GM12878 (cell line): ENCODE measurements around the gene IGF2BP1. TPM values are rescaled to one million over a fixed set of nuclear protein-coding genes. Genes with fewer than 3 reads are reported as not detected.

Experiments
- ATAC-seq: fragments of 200-7000 bp; cut with Tn5 transposase; 3 replicates; pipeline ENCODE4 v1.9.1; 2020; ENCODE audit warnings: mild to moderate bottlenecking, moderate library complexity
- BruUV-seq: library from RNA; stranded (reverse); fragments of 400-500 nt; replicated peaks from 2 replicates; lab custom pipeline; 2021; lab: Mats Ljungman, UMichigan
- CTCF ChIA-PET: fragments of 300-600 bp; sonication (Branson Sonifier 250); formaldehyde crosslinking; extraction: SDS; loops from one replicate; lab custom pipeline; 2021; ENCODE audit warnings: inconsistent platforms; lab: Yijun Ruan, JAX
- POLR2A ChIA-PET: fragments of 350-600 bp; formaldehyde crosslinking; extraction: SDS; loops from one replicate; lab custom pipeline; 2021; ENCODE audit warnings: inconsistent platforms; lab: Charles Lee
- RAD21 ChIA-PET: fragments of 300-600 bp; sonication (Branson Sonifier 250); formaldehyde crosslinking; loops from one replicate; lab custom pipeline; 2023; ENCODE audit warnings: antibody characterized with exemption; ENCODE audit not compliant: unreplicated experiment; lab: Charles Lee
- SMC1A ChIA-PET: fragments of 300-600 bp; sonication (Branson Sonifier 250); formaldehyde crosslinking; loops from one replicate; lab custom pipeline; 2023; ENCODE audit not compliant: unreplicated experiment, uncharacterized antibody; lab: Charles Lee
- DNase-seq: peaks from one replicate; pipeline ENCODE4 v3.0.0-alpha.2; 2011; ENCODE audit warnings: low read depth, low spot score
- FAIRE-seq: peaks from 3 replicates; lab custom pipeline; 2011; peaks lifted over from hg19 to GRCh38; lab: Jason Lieb, UNC
- H2AFZ ChIP-seq: 2 replicates; pipeline ENCODE4 v1.6.0; 2011; ENCODE audit warnings: low read depth, low read length, control low read depth; ENCODE audit not compliant: control insufficient read depth
- H3K27ac ChIP-seq: 2 replicates; pipeline ENCODE4 v1.5.1; 2011; ENCODE audit warnings: control low read depth; ENCODE audit not compliant: control insufficient read depth, insufficient read depth
- H3K27me3 ChIP-seq, 2 experiments: replicated peaks in 1 of 2; 2 replicates each; pipeline versions ENCODE4 v1.6.0 to v1.6.1; 2011; ENCODE audit warnings: low read length in 1 of 2; ENCODE audit not compliant: control insufficient read depth in 2 of 2, insufficient read depth in 2 of 2
- H3K36me3 ChIP-seq, 2 experiments: 2 replicates each; pipeline ENCODE4 v1.5.1; 2011; ENCODE audit warnings: low read length in 1 of 2; ENCODE audit not compliant: control insufficient read depth in 2 of 2, insufficient read depth in 2 of 2
- H3K4me1 ChIP-seq: 2 replicates; pipeline ENCODE4 v1.6.1; 2011; ENCODE audit warnings: mild to moderate bottlenecking, low read length, moderate library complexity, mixed read lengths; ENCODE audit not compliant: control insufficient read depth, insufficient read depth
- H3K4me2 ChIP-seq: 2 replicates; pipeline ENCODE4 v1.6.0; 2011; ENCODE audit warnings: control low read depth; ENCODE audit not compliant: control insufficient read depth, insufficient read depth
- H3K4me3 ChIP-seq: fragments of 200-600 bp; sonication (generic); 2 replicates; pipeline ENCODE4 v1.5.1; 2016
- H3K79me2 ChIP-seq: 2 replicates; pipeline ENCODE4 v1.6.0; 2011; ENCODE audit warnings: low read length; ENCODE audit not compliant: control insufficient read depth, insufficient read depth
- H3K9ac ChIP-seq: 2 replicates; pipeline ENCODE4 v1.8.0; 2011; ENCODE audit warnings: low read length, control low read depth, mixed read lengths; ENCODE audit not compliant: control insufficient read depth, insufficient read depth
- H3K9me3 ChIP-seq: replicated peaks from 3 replicates; pipeline ENCODE4 v1.5.1; 2011; ENCODE audit warnings: mild to moderate bottlenecking, low read length; ENCODE audit not compliant: control insufficient read depth, insufficient read depth
- H4K20me1 ChIP-seq: 2 replicates; pipeline ENCODE4 v1.6.0; 2011; ENCODE audit not compliant: control insufficient read depth, insufficient read depth
- CHD4 ChIP-seq: fragments of 200-600 bp; sonication (generic); IDR thresholded peaks from 2 replicates; pipeline ENCODE4 v1.6.1; 2016; ENCODE audit warnings: mild to moderate bottlenecking
- CREM ChIP-seq: IDR thresholded peaks from 2 replicates; pipeline ENCODE4 v1.6.1; 2014; ENCODE audit warnings: antibody characterized with exemption, low read depth
- JUNB ChIP-seq: IDR thresholded peaks from 2 replicates; pipeline ENCODE4 v1.6.1; 2016; ENCODE audit warnings: antibody characterized with exemption, mild to moderate bottlenecking
- PAX5 ChIP-seq: IDR thresholded peaks from 2 replicates; pipeline ENCODE4 v1.6.1; 2011; ENCODE audit warnings: low read depth, low read length, borderline replicate concordance
- RELA ChIP-seq: fragments of 450-650 bp; IDR thresholded peaks from 2 replicates; pipeline ENCODE4 v1.8.0; 2014; ENCODE audit warnings: borderline replicate concordance; ENCODE audit not compliant: partially characterized antibody
- ZBTB33 ChIP-seq: fragments of 450-650 bp; IDR thresholded peaks from 2 replicates; pipeline ENCODE4 v1.6.1; 2017; ENCODE audit warnings: mild to moderate bottlenecking
- ZSCAN29 ChIP-seq: fragments of 450-650 bp; IDR thresholded peaks from 2 replicates; pipeline ENCODE4 v1.6.1; 2017; ENCODE audit warnings: mild to moderate bottlenecking, moderate library complexity
- WGBS: methylation state at CpG from one replicate; pipeline ENCODE4 v1.1.6; 2016; ENCODE audit warnings: low lambda C conversion rate; ENCODE audit not compliant: insufficient replicate concordance, insufficient coverage; ENCODE audit errors: missing lambda C conversion rate; 5-methylcytosine and 5-hydroxymethylcytosine counted together
- in situ Hi-C: fragments of 300-500 bp; cut with MboI; formaldehyde crosslinking; loops from 9 replicates; pipeline ENCODE4 v1.14.3; 2018; ENCODE audit warnings: mixed read lengths
- intact Hi-C: fragments of 100-400 bp; cut with micrococcal nuclease; formaldehyde crosslinking; loops from one replicate; pipeline ENCODE4 v1.14.2; 2022; ENCODE audit not compliant: unreplicated experiment
- polyA plus RNA-seq, 11 experiments: library from polyadenylated mRNA; depleted of rRNA in 4 of 11; unstranded in 6 of 11; stranded (reverse) in 5 of 11; fragments of >200 nt; fragmentation: Nextera tagmentation in 4 of 11; fragmentation: Illumina TruSeq in 1 of 11; extraction: Ambion mirVana in 4 of 11; extraction: Trizol in 1 of 11; gene quantifications; 1 replicate in 1 of 11; 2 replicates in 10 of 11; pipeline versions ENCODE4 v1.2.1 to v1.2.3, GENCODE V29; 2011 to 2016; ENCODE audit warnings: inconsistent platforms in 2 of 11, missing spikeins in 2 of 11, low read depth in 1 of 11
- total RNA-seq, 4 experiments: library from RNA; depleted of rRNA in 3 of 4; stranded (reverse); fragments of >200 nt in 3 of 4; fragmentation: Illumina TruSeq in 1 of 4; extraction: Trizol in 1 of 4; gene quantifications; 2 replicates each; pipeline versions ENCODE4 v1.2.1 to v1.2.3, GENCODE V29; 2013 to 2021

The IGF2BP1 gene
- total and polyA plus RNA-seq, 10 of the 15 experiments (the other 5 are each of a cell fraction or from before 2014, with no cell fraction given) = 0.04 to 2.4 (median 0.13) TPM; not detected in 1

DNA sequence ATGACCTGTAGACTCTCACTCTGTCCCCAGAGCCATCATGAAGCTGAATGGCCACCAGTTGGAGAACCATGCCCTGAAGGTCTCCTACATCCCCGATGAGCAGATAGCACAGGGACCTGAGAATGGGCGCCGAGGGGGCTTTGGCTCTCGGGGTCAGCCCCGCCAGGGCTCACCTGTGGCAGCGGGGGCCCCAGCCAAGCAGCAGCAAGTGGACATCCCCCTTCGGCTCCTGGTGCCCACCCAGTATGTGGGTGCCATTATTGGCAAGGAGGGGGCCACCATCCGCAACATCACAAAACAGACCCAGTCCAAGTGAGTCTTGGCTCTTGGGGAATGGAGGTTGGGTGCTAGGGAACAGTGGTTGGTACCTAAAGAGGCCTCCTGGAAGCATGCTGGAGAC lies 41.0 kb downstream of the IGF2BP1 start:
- no peaks in the 10 kb centered on the region for H4K20me1 ChIP-seq
- H3K4me2 ChIP-seq = no peak overlapping the region
- ChIA-PET SMC1A (no interaction called here), POLR2A (no interaction called here), CTCF (no interaction called here), RAD21 (no interaction called here)
- no peaks in the 10 kb centered on the region for H3K36me3 ChIP-seq
- TF ChIP-seq JUNB = no peak
- no peak for TF ChIP-seq ZSCAN29
- no peak for TF ChIP-seq CHD4
- no peak for TF ChIP-seq CREM
- no peak for TF ChIP-seq RELA
- TF ChIP-seq PAX5 = no peak
- no peak for TF ChIP-seq ZBTB33
- no peak for DNase-seq
- intact Hi-C loops (no loop called here), in situ Hi-C loops (no loop called here)
- ATAC-seq = no peak
- H3K4me3 ChIP-seq = no peak overlapping the region
- WGBS = 13% methylated on average over 8 of the region's 8 CpGs
- no peaks in the 10 kb centered on the region for H3K9me3 ChIP-seq
- H3K27ac ChIP-seq = no peak overlapping the region
- H3K27me3 ChIP-seq = peaks cover 0 to 2% of the 10 kb centered on the region in 2 experiments; a peak in 2 of 4 replicates
- H3K9ac ChIP-seq = no peak overlapping the region
- H3K79me2 ChIP-seq = no peaks in the 10 kb centered on the region
- H2AFZ ChIP-seq = no peak overlapping the region
- no peaks in the 10 kb centered on the region for H3K4me1 ChIP-seq
- BruUV-seq = no TSS peak
- no peak for FAIRE-seq
